Fibroblast of villous mesenchyme (primary cell): Measurements from ENCODE around the gene NALCN. TPM values are rescaled to one million over a fixed set of nuclear protein-coding genes. Genes with fewer than 3 reads are reported as not detected.

ENCODE experiments used
- DNase-seq: peaks from one replicate; pipeline ENCODE4 v3.0.0-alpha.2; 2010; ENCODE audit warnings: low read depth
- H3K4me3 ChIP-seq: 2 replicates; pipeline ENCODE4 v1.5.1; 2011; ENCODE audit warnings: low read depth, mild to moderate bottlenecking, low read length
- CTCF ChIP-seq: IDR thresholded peaks from 2 replicates; pipeline ENCODE4 v1.5.1; 2012; ENCODE audit warnings: low read depth, mild to moderate bottlenecking, low read length; ENCODE audit not compliant: insufficient read depth
- total RNA-seq: library from RNA; depleted of rRNA; stranded (reverse); fragments of >200 nt; gene quantifications from 2 replicates; pipeline ENCODE4 v1.2.3, GENCODE V29; 2012

The NALCN gene
- total RNA-seq, 1 donor, result 1.7 TPM

- no peak for DNase-seq
- H3K4me3 ChIP-seq, result no peak overlapping the region
- no peak for TF ChIP-seq CTCF
Measured at GRCh38 chr13:101010100-101010499, 406.2 kb downstream of the NALCN start.

- no peak for DNase-seq
Measured at GRCh38 chr13:101007245-101007644, 409.1 kb downstream of the NALCN start.

More at GRCh38 chr13:101007245-101007644, 409.1 kb downstream of the NALCN start:
- TF ChIP-seq CTCF, result no peak
- no peak overlapping the region for H3K4me3 ChIP-seq

Other genes starting within 250 kb of the NALCN start
- 21.2 and 42.5 TPM in 2 replicates for gene ITGBL1, start 36.2 kb upstream of the NALCN start, total RNA-seq